HG03460 (cell line): ENCODE results near the gene CDC14A.

Source experiments
- ATAC-seq: cut with Tn5 transposase; IDR thresholded peaks from one replicate; pipeline ENCODE4 v1.9.1; 2021; ENCODE audit not compliant: unreplicated experiment

Gene CDC14A

GRCh38 chr1:100526894-100527293 lies 174.6 kb downstream of the CDC14A start:
- no peak for ATAC-seq

DNA sequence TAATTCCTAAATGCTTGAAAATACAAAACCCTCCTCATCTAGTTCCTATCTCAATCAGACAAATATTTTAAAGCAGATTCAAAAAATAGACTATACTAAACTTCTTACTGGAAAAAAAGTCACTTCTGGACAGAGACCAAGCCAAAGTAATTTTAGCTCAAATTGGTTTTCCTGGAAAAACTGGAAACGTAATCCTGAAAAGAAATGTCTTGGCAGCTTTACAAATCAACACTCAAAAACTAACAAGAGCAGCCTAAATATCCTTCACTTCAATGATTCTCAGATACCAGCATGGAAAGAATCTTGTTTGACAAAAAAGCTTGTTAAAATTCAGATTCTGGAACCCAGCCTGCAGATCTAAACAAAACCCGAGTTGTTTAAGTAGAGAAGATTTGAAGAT lies 176.6 kb downstream of the CDC14A start:
- no peak for ATAC-seq

- ATAC-seq: no peak
Measured at GRCh38 chr1:100530141-100530540, 177.8 kb downstream of the CDC14A start.

GRCh38 chr1:100530880-100531487 lies 178.7 kb downstream of the CDC14A start:
- ATAC-seq: peak; percentile 90

DNA sequence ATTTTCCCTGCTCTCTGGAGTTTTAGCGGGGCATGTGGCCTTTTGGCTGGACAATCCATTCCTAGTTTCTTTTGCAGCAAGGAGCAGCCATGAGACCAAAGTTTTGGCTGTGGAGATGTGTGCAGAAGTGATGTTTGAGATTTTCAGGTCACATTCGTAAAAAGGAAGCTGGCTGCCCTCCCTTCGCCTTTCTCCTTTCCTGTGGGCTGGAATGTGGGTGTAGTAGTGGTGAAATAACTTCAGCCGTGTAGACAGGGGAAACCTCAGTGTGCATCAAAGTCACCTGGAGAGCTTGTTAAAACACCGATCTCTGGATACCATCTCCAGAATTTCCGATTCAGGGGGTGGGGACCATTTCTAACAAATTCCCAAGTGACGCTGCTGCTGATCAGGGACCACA lies 180.3 kb downstream of the CDC14A start:
- no peak for ATAC-seq

DNA sequence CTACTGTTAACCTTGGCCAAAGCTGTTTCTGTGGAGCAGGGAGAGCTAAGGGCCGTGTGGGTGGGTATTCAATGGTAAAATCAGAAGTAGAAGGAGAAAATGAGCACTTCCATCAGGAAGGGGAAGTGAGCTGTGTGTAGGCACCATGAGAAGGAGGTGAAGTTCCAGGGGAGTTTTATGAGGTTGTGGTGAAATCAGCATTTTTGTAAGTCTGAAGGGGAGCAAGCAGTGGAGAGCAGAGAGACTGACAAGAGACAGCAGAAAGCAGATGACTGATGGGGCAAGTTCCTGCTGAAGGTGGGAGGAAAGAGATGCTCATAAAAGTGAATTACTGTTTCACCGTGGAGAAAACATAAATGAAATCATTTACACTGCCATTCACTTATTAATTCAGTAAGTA lies 183.0 kb downstream of the CDC14A start:
- no peak for ATAC-seq

- peak; percentile 74 for ATAC-seq
Measured at GRCh38 chr1:100536031-100536430, 183.7 kb downstream of the CDC14A start.

DNA sequence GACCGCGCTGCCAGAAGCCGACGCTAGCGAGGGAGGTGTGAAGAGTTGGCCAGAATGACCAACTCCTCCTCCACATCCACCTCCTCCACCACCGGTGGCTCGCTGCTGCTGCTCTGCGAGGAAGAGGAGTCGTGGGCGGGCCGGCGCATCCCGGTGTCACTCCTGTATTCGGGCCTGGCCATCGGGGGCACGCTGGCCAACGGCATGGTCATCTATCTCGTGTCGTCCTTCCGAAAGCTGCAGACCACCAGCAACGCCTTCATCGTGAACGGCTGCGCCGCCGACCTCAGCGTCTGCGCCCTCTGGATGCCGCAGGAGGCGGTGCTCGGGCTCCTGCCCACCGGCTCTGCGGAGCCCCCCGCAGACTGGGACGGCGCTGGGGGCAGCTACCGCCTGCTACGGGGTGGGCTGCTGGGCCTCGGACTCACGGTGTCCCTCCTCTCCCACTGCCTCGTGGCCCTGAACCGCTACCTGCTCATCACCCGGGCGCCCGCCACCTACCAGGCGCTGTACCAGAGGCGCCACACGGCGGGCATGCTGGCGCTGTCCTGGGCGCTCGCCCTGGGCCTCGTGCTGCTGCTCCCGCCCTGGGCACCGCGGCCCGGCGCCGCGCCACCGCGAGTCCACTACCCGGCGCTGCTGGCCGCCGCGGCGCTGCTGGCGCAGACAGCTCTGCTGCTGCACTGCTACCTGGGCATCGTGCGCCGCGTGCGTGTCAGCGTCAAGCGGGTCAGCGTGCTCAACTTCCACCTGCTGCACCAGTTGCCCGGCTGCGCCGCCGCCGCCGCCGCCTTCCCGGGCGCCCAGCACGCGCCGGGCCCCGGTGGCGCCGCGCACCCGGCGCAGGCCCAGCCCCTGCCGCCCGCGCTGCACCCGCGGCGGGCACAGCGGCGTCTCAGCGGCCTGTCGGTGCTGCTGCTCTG lies 186.9 kb downstream of the CDC14A start:
- ATAC-seq: no peak

DNA sequence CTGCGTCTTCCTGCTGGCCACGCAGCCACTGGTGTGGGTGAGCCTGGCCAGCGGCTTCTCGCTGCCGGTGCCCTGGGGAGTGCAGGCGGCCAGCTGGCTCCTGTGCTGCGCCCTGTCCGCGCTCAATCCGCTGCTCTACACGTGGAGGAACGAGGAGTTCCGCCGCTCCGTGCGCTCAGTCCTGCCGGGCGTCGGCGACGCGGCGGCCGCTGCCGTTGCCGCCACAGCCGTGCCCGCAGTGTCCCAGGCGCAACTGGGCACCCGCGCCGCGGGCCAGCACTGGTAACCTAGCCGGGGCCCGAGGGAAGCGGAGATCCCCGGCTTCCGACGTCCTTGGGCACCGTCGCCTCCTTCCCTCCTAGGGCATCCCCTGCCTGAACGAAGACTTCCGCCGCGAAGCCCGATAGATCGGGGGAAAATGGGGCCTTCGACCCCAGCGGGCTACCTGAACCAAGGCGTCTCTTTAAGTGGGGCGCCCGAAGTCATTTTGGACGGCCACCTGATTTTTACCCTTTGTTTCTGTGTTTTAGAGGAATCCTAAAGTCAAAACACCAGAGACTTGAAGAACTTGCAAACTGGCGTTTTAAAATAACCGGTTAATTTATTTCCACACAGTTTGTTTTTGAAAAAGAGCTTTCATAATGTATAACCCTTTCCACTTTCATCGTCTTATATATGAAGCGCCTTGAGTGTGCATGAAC lies 187.7 kb downstream of the CDC14A start:
- ATAC-seq: no peak

DNA sequence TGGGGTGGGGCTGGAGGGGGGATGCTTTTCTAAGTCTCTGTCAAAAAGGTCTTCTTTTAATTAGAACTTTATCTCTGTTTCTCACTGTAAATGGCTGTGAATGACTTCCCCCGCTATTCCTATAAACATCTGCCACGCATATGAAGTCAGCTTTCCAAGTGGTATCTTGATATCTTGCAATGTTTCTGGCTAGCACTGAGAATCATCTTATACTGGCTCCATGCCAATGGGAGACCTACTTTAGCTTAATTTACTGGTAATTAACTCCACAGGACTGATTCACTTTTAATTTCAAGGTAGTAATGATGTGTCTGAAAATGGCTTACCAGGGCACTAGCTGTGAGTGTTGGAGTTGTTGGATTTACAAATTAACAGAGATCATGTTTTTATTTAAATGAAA lies 190.0 kb downstream of the CDC14A start:
- no peak for ATAC-seq

- peak; percentile 58 for ATAC-seq
Measured at GRCh38 chr1:100543640-100544039, 191.3 kb downstream of the CDC14A start.

GRCh38 chr1:100544791-100545190 lies 192.5 kb downstream of the CDC14A start:
- ATAC-seq: no peak

- no peak for ATAC-seq
Measured at GRCh38 chr1:100545855-100546254, 193.5 kb downstream of the CDC14A start.

DNA sequence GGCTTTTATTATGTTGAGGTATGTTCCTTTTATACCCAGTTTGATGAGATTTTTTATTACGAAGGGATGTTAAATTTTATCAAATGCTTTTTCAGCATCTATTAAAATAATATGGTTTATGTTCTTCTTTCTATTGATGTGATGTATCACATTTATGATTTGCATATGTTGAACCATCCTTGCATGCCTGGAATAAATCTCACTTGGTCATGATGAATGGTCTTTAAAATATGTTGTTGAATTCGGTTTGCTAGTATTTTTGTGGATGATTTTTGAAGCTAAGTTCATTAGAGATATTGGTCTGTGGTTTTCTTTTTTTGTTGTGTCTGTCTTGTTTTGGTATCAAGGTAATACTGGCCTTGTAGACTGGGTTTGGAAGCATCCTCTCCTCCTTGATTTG lies 199.7 kb downstream of the CDC14A start:
- no peak for ATAC-seq

- ATAC-seq: no peak
Measured at GRCh38 chr1:100552922-100553321, 200.6 kb downstream of the CDC14A start.

GRCh38 chr1:100556181-100556580 lies 203.9 kb downstream of the CDC14A start:
- no peak for ATAC-seq

GRCh38 chr1:100556925-100557605 lies 204.8 kb downstream of the CDC14A start:
- no peak for ATAC-seq

GRCh38 chr1:100557606-100557953 lies 205.3 kb downstream of the CDC14A start:
- no peak for ATAC-seq

GRCh38 chr1:100565533-100565932 lies 213.2 kb downstream of the CDC14A start:
- ATAC-seq: no peak

GRCh38 chr1:100565937-100566699 lies 213.8 kb downstream of the CDC14A start:
- ATAC-seq: no peak

GRCh38 chr1:100567062-100567461 lies 214.8 kb downstream of the CDC14A start:
- no peak for ATAC-seq
